Measurements from ENCODE around the gene BEGAIN. TPM values are rescaled to one million over a fixed set of nuclear protein-coding genes. Genes with fewer than 3 reads are reported as not detected.

Gene BEGAIN
- total and polyA plus RNA-seq, 7 donors: 0.36 to 1.4 (median 0.60) TPM

- Histone ChIP-seq H3K36me3 (peaks cover 0 to 11% (median 4%) of the 10 kb centered on the region in 4 donors), H3K27me3 (no peaks in the 10 kb centered on the region), H3K4me3 (no peak overlapping the region), H3K9me3 (no peaks in the 10 kb centered on the region), H3K4me1 (no peaks in the 10 kb centered on the region), H3K27ac (no peak overlapping the region)
- intact Hi-C loops (cut with DNase I): no loop called here
- WGBS, 2 donors: 65 to 74% methylated on average over 7 of the region's 7 CpGs
- TF ChIP-seq CTCF (IDR thresholded peaks at IDR 0.05) (no peak), EP300 (IDR thresholded peaks at IDR 0.05) (no peak), POLR2AphosphoS5 (IDR thresholded peaks at IDR 0.05) (no peak), POLR2A (IDR thresholded peaks at IDR 0.05) (no peak)
- no peak for DNase-seq
These were observed 99.2 kb downstream of the BEGAIN start for GRCh38 chr14:100488057-100488456.

GRCh38 chr14:100487304-100487703 lies 99.9 kb downstream of the BEGAIN start:
- intact Hi-C loops (cut with DNase I): no loop called here
- TF ChIP-seq POLR2A (IDR thresholded peaks at IDR 0.05) (no peak), EP300 (IDR thresholded peaks at IDR 0.05) (no peak), POLR2AphosphoS5 (IDR thresholded peaks at IDR 0.05) (no peak), CTCF (IDR thresholded peaks at IDR 0.05) (no peak)
- Histone ChIP-seq H3K27me3 (no peaks in the 10 kb centered on the region), H3K27ac (no peak overlapping the region), H3K4me3 (no peak overlapping the region), H3K4me1 (no peaks in the 10 kb centered on the region), H3K36me3 (peaks cover 0 to 11% (median 4%) of the 10 kb centered on the region in 4 donors), H3K9me3 (no peaks in the 10 kb centered on the region)
- no peak for DNase-seq

Small RNAs within 50 kb of the gene (small RNA-seq; reads per million reads assigned to genes)
- gene RN7SKP92: 0 reads per million in 3 donors

Other genes with a start within 250 kb of the BEGAIN start
- gene WDR25, start 210.9 kb downstream of the BEGAIN start, total RNA-seq: 10 to 100 TPM in 3 of 4 donors, 1 to 10 TPM in 1; 8.7 to 21.0 (median 11.5) TPM
- gene WDR25, start 210.9 kb downstream of the BEGAIN start, polyA plus RNA-seq: 1 to 10 TPM; 6.9 to 9.6 (median 7.3) TPM
- gene DLK1, start 139.5 kb upstream of the BEGAIN start, total RNA-seq: under 1 TPM in 1 of 4 donors, not detected in 3; 0.36 TPM
- gene DLK1, start 139.5 kb upstream of the BEGAIN start, polyA plus RNA-seq: 1 to 10 TPM in 1 of 3 donors, under 1 TPM in 1, not detected in 1; 0.46 to 1.2 TPM
- gene MEG3, start 238.7 kb upstream of the BEGAIN start, total RNA-seq: 100 to 1,000 TPM in 1 of 4 donors, 10 to 100 TPM in 3; 28.0 to 168 (median 36.6) TPM
- 10 to 100 TPM in 1 of 3 donors, 1 to 10 TPM in 2; 3.5 to 18.0 (median 7.8) TPM for gene MEG3, start 238.7 kb upstream of the BEGAIN start, polyA plus RNA-seq